Breast epithelium (tissue), 4 donors: Measurements from ENCODE around the gene HIGD1A. TPM values are rescaled to one million over a fixed set of nuclear protein-coding genes. Genes with fewer than 3 reads are reported as not detected.

Source experiments
- DNase-seq, 2 donors: peaks; one replicate each; pipeline ENCODE4 v3.0.0-alpha.2; 2019; ENCODE audit warnings: low spot score in 2 of 2
- H3K27ac ChIP-seq, 2 donors: fragments of 200-600 bp; sonication (generic) in 1 of 2; one replicate each; pipeline ENCODE4 v1.5.1; 2016 to 2019; ENCODE audit warnings: mild to moderate bottlenecking in 1 of 2
- H3K27me3 ChIP-seq, 2 donors: fragments of 200-600 bp; sonication (generic) in 1 of 2; one replicate each; pipeline versions ENCODE4 v1.5.1 to v1.6.0; 2017 to 2019; ENCODE audit warnings: control low read depth in 1 of 2, mild to moderate bottlenecking in 1 of 2
- H3K36me3 ChIP-seq: fragments of 200-600 bp; one replicate; pipeline ENCODE4 v1.5.1; 2019
- H3K4me1 ChIP-seq, 2 donors: fragments of 200-600 bp; sonication (generic); one replicate each; pipeline ENCODE4 v1.5.1; 2016 to 2019; ENCODE audit warnings: control low read depth in 1 of 2
- H3K4me3 ChIP-seq, 3 donors: fragments of 200-600 bp; sonication (generic); 1 replicate in 2 of 3; 2 replicates in 1 of 3; pipeline ENCODE4 v1.5.1; 2016 to 2019; ENCODE audit warnings: mild to moderate bottlenecking in 3 of 3, moderate library complexity in 2 of 3
- H3K9me3 ChIP-seq, 2 donors: fragments of 200-600 bp; sonication (generic) in 1 of 2; one replicate each; pipeline ENCODE4 v1.5.1; 2016 to 2019; ENCODE audit warnings: control low read depth in 1 of 2
- CTCF ChIP-seq, 3 donors: fragments of 450-650 bp; IDR thresholded peaks; one replicate each; pipeline ENCODE4 v1.5.1; 2016 to 2017; ENCODE audit warnings: antibody characterized with exemption in 3 of 3, mild to moderate bottlenecking in 3 of 3, moderate library complexity in 3 of 3
- POLR2A ChIP-seq: fragments of 450-650 bp; IDR thresholded peaks from one replicate; pipeline ENCODE4 v1.6.1; 2016; ENCODE audit warnings: antibody characterized with exemption, mild to moderate bottlenecking, moderate library complexity
- POLR2AphosphoS5 ChIP-seq, 3 donors: sonication (generic); formaldehyde crosslinking; IDR thresholded peaks; one replicate each; pipeline ENCODE4 v1.6.1; 2017; ENCODE audit warnings: antibody characterized with exemption in 3 of 3
- intact Hi-C: fragments of 100-400 bp; cut with DNase I; formaldehyde crosslinking; loops from one replicate; pipeline ENCODE4 v1.15.1; 2023; ENCODE audit warnings: low total_unique reads
- total RNA-seq, 3 donors: library from RNA; depleted of rRNA; stranded (reverse); fragments of >200 nt; gene quantifications; one replicate each; pipeline ENCODE4 v1.1.0, GENCODE V29; 2016

Gene HIGD1A
- total RNA-seq, 3 donors from 2014 or later = 131 to 185 (median 148) TPM

- no peak for TF ChIP-seq POLR2AphosphoS5 (IDR thresholded peaks at IDR 0.05)
- TF ChIP-seq CTCF (IDR thresholded peaks at IDR 0.05) = no peak
- TF ChIP-seq POLR2A = no peak
- no peaks in the 10 kb centered on the region for H3K9me3 ChIP-seq
- no peak overlapping the region for H3K27ac ChIP-seq
- H3K4me1 ChIP-seq = no peaks in the 10 kb centered on the region
- intact Hi-C loops = no loop called here
- H3K27me3 ChIP-seq = no peaks in the 10 kb centered on the region
- no peak overlapping the region for H3K4me3 ChIP-seq
- no peaks in the 10 kb centered on the region for H3K36me3 ChIP-seq
- peak in 1 of 2 donors; percentile 11 for DNase-seq
Measured at GRCh38 chr3:42736531-42736930, 67.8 kb downstream of the HIGD1A start.

- Histone ChIP-seq H3K27ac (no peak overlapping the region), H3K4me3 (no peak overlapping the region), H3K4me1 (no peaks in the 10 kb centered on the region), H3K27me3 (no peaks in the 10 kb centered on the region), H3K36me3 (no peaks in the 10 kb centered on the region), H3K9me3 (no peaks in the 10 kb centered on the region)
- TF ChIP-seq POLR2A (no peak), CTCF (IDR thresholded peaks at IDR 0.05) (no peak), POLR2AphosphoS5 (IDR thresholded peaks at IDR 0.05) (no peak)
- DNase-seq = peak in 1 of 2 donors; percentile 14
- intact Hi-C loops = no loop called here
Measured at GRCh38 chr3:42736081-42736480, 68.2 kb downstream of the HIGD1A start.

GRCh38 chr3:42735615-42736014, 68.7 kb downstream of the HIGD1A start:
- no peak for TF ChIP-seq CTCF (IDR thresholded peaks at IDR 0.05)
- TF ChIP-seq POLR2AphosphoS5 (IDR thresholded peaks at IDR 0.05) = no peak
- no peak for TF ChIP-seq POLR2A
- H3K27me3 ChIP-seq = no peaks in the 10 kb centered on the region
- H3K36me3 ChIP-seq = no peaks in the 10 kb centered on the region
- no peak overlapping the region for H3K4me3 ChIP-seq
- no peaks in the 10 kb centered on the region for H3K9me3 ChIP-seq
- H3K27ac ChIP-seq = no peak overlapping the region
- intact Hi-C loops = no loop called here
- no peaks in the 10 kb centered on the region for H3K4me1 ChIP-seq
- DNase-seq = peak in 1 of 2 donors; percentile 11

- intact Hi-C loops = no loop called here
- no peaks in the 10 kb centered on the region for H3K4me1 ChIP-seq
- H3K4me3 ChIP-seq = no peak overlapping the region
- H3K9me3 ChIP-seq = no peaks in the 10 kb centered on the region
- TF ChIP-seq POLR2AphosphoS5 (IDR thresholded peaks at IDR 0.05) (no peak), CTCF (IDR thresholded peaks at IDR 0.05) (no peak), POLR2A (no peak)
- no peaks in the 10 kb centered on the region for H3K36me3 ChIP-seq
- no peaks in the 10 kb centered on the region for H3K27me3 ChIP-seq
- H3K27ac ChIP-seq = no peak overlapping the region
- no peak for DNase-seq
Measured at GRCh38 chr3:42735019-42735418, 69.3 kb downstream of the HIGD1A start.

- Histone ChIP-seq H3K4me1 (no peaks in the 10 kb centered on the region), H3K36me3 (no peaks in the 10 kb centered on the region), H3K27me3 (no peaks in the 10 kb centered on the region), H3K4me3 (no peak overlapping the region), H3K27ac (no peak overlapping the region), H3K9me3 (no peaks in the 10 kb centered on the region)
- no peak for TF ChIP-seq POLR2AphosphoS5 (IDR thresholded peaks at IDR 0.05)
- no peak for TF ChIP-seq CTCF (IDR thresholded peaks at IDR 0.05)
- TF ChIP-seq POLR2A = no peak
- peak in 1 of 2 donors; percentile 14 for DNase-seq
- intact Hi-C loops = no loop called here
Measured at GRCh38 chr3:42734263-42734860, 69.9 kb downstream of the HIGD1A start.
